HCT116 (cell line): Measurements from ENCODE around the gene LRRC75A. TPM values are rescaled to one million over a fixed set of nuclear protein-coding genes. Genes with fewer than 3 reads are reported as not detected.

ENCODE experiments used
- ATAC-seq: fragments of 200-7000 bp; cut with Tn5 transposase; 2 replicates; pipeline ENCODE4 v1.9.1; 2020; ENCODE audit warnings: mild to moderate bottlenecking, moderate library complexity
- BruUV-seq: library from RNA; stranded (reverse); fragments of 400-500 nt; replicated peaks from 2 replicates; lab custom pipeline; 2021; lab: Mats Ljungman, UMichigan
- CTCF ChIA-PET: fragments of 300-600 bp; sonication (Branson Sonifier 250); formaldehyde crosslinking; loops from one replicate; lab custom pipeline; 2021; ENCODE audit warnings: antibody characterized with exemption; lab: Charles Lee
- POLR2A ChIA-PET: fragments of 300-600, 350-600 bp; sonication (Branson Sonifier 250); formaldehyde crosslinking; loops from one replicate; lab custom pipeline; 2021; ENCODE audit warnings: antibody characterized with exemption; lab: Charles Lee
- RAD21 ChIA-PET, 2 experiments: fragments of 300-600 bp; sonication (Branson Sonifier 250); formaldehyde crosslinking; loops; one replicate each; lab custom pipeline; 2023; ENCODE audit warnings: low total read pairs in 2 of 2; ENCODE audit not compliant: uncharacterized antibody in 2 of 2, unreplicated experiment in 2 of 2, low non-redundant PET in 1 of 2; lab: Charles Lee
- DNase-seq: peaks from one replicate; pipeline ENCODE4 v3.0.0-alpha.2; 2010; ENCODE audit warnings: low read depth, low spot score
- H2AFZ ChIP-seq: fragments of 200-600 bp; shearing (Covaris generic), sonication (generic); 2 replicates; pipeline ENCODE4 v1.6.1; 2017; ENCODE audit warnings: low read depth, mixed run types, mixed read lengths, antibody characterized with exemption, low read length; ENCODE audit not compliant: poor library complexity, severe bottlenecking
- H3K27ac ChIP-seq: 2 replicates; pipeline ENCODE4 v1.5.1; 2012; ENCODE audit warnings: low read depth, low read length
- H3K27me3 ChIP-seq: fragments of 200-600 bp; sonication (generic); 2 replicates; pipeline ENCODE4 v1.6.1; 2016; ENCODE audit warnings: mixed run types, low read length, mixed read lengths; ENCODE audit not compliant: insufficient read depth
- H3K36me3 ChIP-seq, 2 experiments: fragments of 200-500 bp in 1 of 2; fragments of 200-600 bp in 1 of 2; sonication (Bioruptor generic) in 1 of 2; sonication (generic) in 1 of 2; 2 replicates each; pipeline versions ENCODE4 v1.5.1 to v1.6.1; 2014 to 2016; ENCODE audit warnings: low read length in 2 of 2, inconsistent platforms in 1 of 2, mixed read lengths in 1 of 2, mixed run types in 1 of 2; ENCODE audit not compliant: insufficient read depth in 2 of 2, control insufficient read depth in 1 of 2
- H3K4me1 ChIP-seq, 2 experiments: fragments of 200-600 bp in 1 of 2; sonication (generic) in 1 of 2; 2 replicates each; pipeline versions ENCODE4 v1.5.1 to v1.6.1; 2012 to 2017; ENCODE audit warnings: low read length in 2 of 2, inconsistent platforms in 1 of 2, mild to moderate bottlenecking in 1 of 2, mixed read lengths in 1 of 2, mixed run types in 1 of 2, moderate library complexity in 1 of 2; ENCODE audit not compliant: insufficient read depth in 2 of 2, control insufficient read depth in 1 of 2
- H3K4me2 ChIP-seq: fragments of 200-600 bp; sonication (generic); 2 replicates; pipeline ENCODE4 v1.6.1; 2017; ENCODE audit warnings: mixed run types, low read length, mixed read lengths
- H3K4me3 ChIP-seq, 2 experiments: fragments of 200-600 bp in 1 of 2; sonication (generic) in 1 of 2; replicated peaks in 1 of 2; 2 replicates each; pipeline ENCODE4 v1.5.1; 2011 to 2016; ENCODE audit warnings: low read length in 2 of 2, control low read depth in 1 of 2, low read depth in 1 of 2, mild to moderate bottlenecking in 1 of 2, mixed read lengths in 1 of 2, mixed run types in 1 of 2
- H3K79me2 ChIP-seq: fragments of 200-600 bp; sonication (generic); 2 replicates; pipeline ENCODE4 v1.6.1; 2017; ENCODE audit warnings: mild to moderate bottlenecking, mixed run types, low read length, moderate library complexity, mixed read lengths; ENCODE audit not compliant: insufficient read depth
- H3K9ac ChIP-seq: fragments of 200-600 bp; sonication (generic); 2 replicates; pipeline ENCODE4 v1.6.1; 2016; ENCODE audit warnings: low read length, mixed read lengths
- H3K9me2 ChIP-seq: fragments of 200-600 bp; sonication (generic), shearing (Covaris generic); 2 replicates; pipeline ENCODE4 v1.6.1; 2017; ENCODE audit warnings: mixed run types, mild to moderate bottlenecking, moderate library complexity; ENCODE audit not compliant: insufficient read depth
- H3K9me3 ChIP-seq, 2 experiments: fragments of 200-500 bp in 1 of 2; fragments of 200-600 bp in 1 of 2; sonication (Bioruptor generic) in 1 of 2; sonication (generic) in 1 of 2; 2 replicates each; pipeline ENCODE4 v1.6.1; 2014 to 2017; ENCODE audit warnings: low read length in 2 of 2, mixed read lengths in 2 of 2, inconsistent platforms in 1 of 2, low read depth in 1 of 2, mild to moderate bottlenecking in 1 of 2, mixed run types in 1 of 2, moderate library complexity in 1 of 2; ENCODE audit not compliant: control insufficient read depth in 1 of 2, insufficient read depth in 1 of 2
- H4K20me1 ChIP-seq: fragments of 200-600 bp; sonication (generic), shearing (Covaris generic); 2 replicates; pipeline ENCODE4 v1.6.1; 2017; ENCODE audit warnings: mixed run types, mild to moderate bottlenecking, moderate library complexity; ENCODE audit not compliant: insufficient read depth
- CBX3 ChIP-seq: IDR thresholded peaks from 2 replicates; pipeline ENCODE4 v1.6.1; 2012; ENCODE audit warnings: low read depth
- CEBPB ChIP-seq: IDR thresholded peaks from 2 replicates; pipeline ENCODE4 v1.6.1; 2012; ENCODE audit warnings: low read depth
- EGR1 ChIP-seq: IDR thresholded peaks from 2 replicates; pipeline ENCODE4 v1.6.1; 2012; ENCODE audit warnings: low read depth
- ELF1 ChIP-seq: IDR thresholded peaks from 2 replicates; pipeline ENCODE4 v1.6.1; 2012; ENCODE audit warnings: low read depth, borderline replicate concordance
- FOSL1 ChIP-seq: IDR thresholded peaks from 2 replicates; pipeline ENCODE4 v1.6.1; 2012; ENCODE audit warnings: low read depth
- JUND ChIP-seq: IDR thresholded peaks from 2 replicates; pipeline ENCODE4 v1.6.1; 2012
- POLR2A ChIP-seq: IDR thresholded peaks from 2 replicates; pipeline ENCODE4 v1.7.0; 2011; ENCODE audit warnings: borderline replicate concordance; ENCODE audit not compliant: insufficient read depth, insufficient read length; ENCODE audit errors: extremely low read depth
- POLR2AphosphoS5 ChIP-seq: IDR thresholded peaks from 2 replicates; pipeline ENCODE4 v1.6.1; 2011; ENCODE audit warnings: mild to moderate bottlenecking, low read depth, low read length, moderate library complexity
- REST ChIP-seq: IDR thresholded peaks from 2 replicates; pipeline ENCODE4 v1.6.1; 2012; ENCODE audit warnings: low read depth
- SP1 ChIP-seq: IDR thresholded peaks from 2 replicates; pipeline ENCODE4 v1.6.1; 2012; ENCODE audit warnings: low read depth
- SRF ChIP-seq: IDR thresholded peaks from 2 replicates; pipeline ENCODE4 v1.6.1; 2012; ENCODE audit warnings: low read depth
- TCF7L2 ChIP-seq: IDR thresholded peaks from 2 replicates; pipeline ENCODE4 v1.7.0; 2011; ENCODE audit warnings: borderline replicate concordance, inconsistent platforms; ENCODE audit not compliant: insufficient read depth, insufficient read length; ENCODE audit errors: extremely low read depth
- intact Hi-C: fragments of 100-400 bp; cut with micrococcal nuclease; formaldehyde crosslinking; loops from 2 replicates; pipeline ENCODE4 v1.10.0; 2022
- total RNA-seq: library from RNA; stranded (reverse); gene quantifications from one replicate; pipeline ENCODE4 v1.2.1, GENCODE V29; 2021; ENCODE audit not compliant: unreplicated experiment
- TF ChIP-seq, protein P1 (sequence below), 3 experiments: fragments of 200-600 bp in 1 of 3; sonication (generic) in 1 of 3; IDR thresholded peaks in 2 of 3; conservative IDR thresholded peaks in 1 of 3; 2 replicates each; pipeline ENCODE4 v1.5.1; 2012 to 2017; ENCODE audit warnings: low read depth in 2 of 3, low read length in 2 of 3, antibody characterized with exemption in 1 of 3, borderline replicate concordance in 1 of 3, control low read depth in 1 of 3, mild to moderate bottlenecking in 1 of 3, mixed read lengths in 1 of 3, mixed run types in 1 of 3, moderate library complexity in 1 of 3; ENCODE audit not compliant: insufficient read depth in 1 of 3

The LRRC75A gene
- total RNA-seq, 1 experiment from 2014 or later = 2.3 TPM

GRCh38 chr17:16455997-16456741 lies 35.8 kb downstream of the LRRC75A start:
- H3K9me2 ChIP-seq = no peaks in the 10 kb centered on the region
- no peaks in the 10 kb centered on the region for H3K79me2 ChIP-seq
- BruUV-seq = no TSS peak
- RAD21 ChIA-PET = no interaction called here
- no peaks in the 10 kb centered on the region for H4K20me1 ChIP-seq
- POLR2A ChIA-PET = no interaction called here
- H3K4me1 ChIP-seq = peaks cover 8 to 18% of the 10 kb centered on the region in 2 experiments; a peak in 3 of 4 replicates
- TF ChIP-seq FOSL1 (no peak), EGR1 (no peak), POLR2AphosphoS5 (0 out of 2 replicates have a peak, but pooled peaks have one; percentile 29)
- intact Hi-C loops = no loop called here
- no peak overlapping the region for H2AFZ ChIP-seq
- no peak overlapping the region for H3K4me2 ChIP-seq
- no peaks in the 10 kb centered on the region for H3K9me3 ChIP-seq
- H3K27ac ChIP-seq = no peak overlapping the region
- no peak overlapping the region for H3K9ac ChIP-seq
- CTCF ChIA-PET = interaction anchor here (1.6 kb wide), 1 partner anchor 65 kb away, joined by 4 read pairs; no protein-coding TSS in a partner anchor
- no peaks in the 10 kb centered on the region for H3K27me3 ChIP-seq
- ATAC-seq (no peak), DNase-seq (no peak)
- H3K4me3 ChIP-seq = no peak overlapping the region
- H3K36me3 ChIP-seq = peaks cover 0 to 2% of the 10 kb centered on the region in 2 experiments; a peak in 1 of 4 replicates

GRCh38 chr17:16453493-16453851 lies 38.5 kb downstream of the LRRC75A start:
- Histone ChIP-seq H3K9ac (no peak overlapping the region), H3K4me2 (no peak overlapping the region), H3K27me3 (no peaks in the 10 kb centered on the region), H2AFZ (no peak overlapping the region), H3K27ac (no peak overlapping the region), H4K20me1 (no peaks in the 10 kb centered on the region), H3K79me2 (0 out of 2 replicates have a peak, but pooled peaks cover 9% of the 10 kb centered on the region), H3K9me2 (no peaks in the 10 kb centered on the region), H3K4me3 (no peak overlapping the region), H3K9me3 (no peaks in the 10 kb centered on the region), H3K36me3 (peaks cover 4 to 8% of the 10 kb centered on the region in 2 experiments; a peak in 2 of 4 replicates), H3K4me1 (peaks cover 0 to 5% of the 10 kb centered on the region in 2 experiments; a peak in 1 of 4 replicates)
- no TSS peak for BruUV-seq
- POLR2A ChIA-PET = interaction anchor here (1.5 to 1.8 kb wide), 2 partner anchors 9 to 12 kb away, joined by 3 to 4 read pairs; no protein-coding TSS in a partner anchor
- ATAC-seq (no peak), DNase-seq (no peak)
- RAD21 ChIA-PET = interaction anchor here in 1 of 2 experiments (0.9 kb wide), 1 partner anchor 68 kb away, joined by 3 read pairs; no protein-coding TSS in a partner anchor
- CTCF ChIA-PET = interaction anchor here (0.7 to 5.2 kb wide), 5 partner anchors 10 to 68 kb away, joined by 3 to 43 read pairs (median 5); no protein-coding TSS in a partner anchor
- intact Hi-C loops = loop anchor here (1.0 kb wide), 1 partner anchor 68 kb away; no protein-coding TSS in a partner anchor
- no peak for TF ChIP-seq FOSL1
- TF ChIP-seq, protein P1, sequence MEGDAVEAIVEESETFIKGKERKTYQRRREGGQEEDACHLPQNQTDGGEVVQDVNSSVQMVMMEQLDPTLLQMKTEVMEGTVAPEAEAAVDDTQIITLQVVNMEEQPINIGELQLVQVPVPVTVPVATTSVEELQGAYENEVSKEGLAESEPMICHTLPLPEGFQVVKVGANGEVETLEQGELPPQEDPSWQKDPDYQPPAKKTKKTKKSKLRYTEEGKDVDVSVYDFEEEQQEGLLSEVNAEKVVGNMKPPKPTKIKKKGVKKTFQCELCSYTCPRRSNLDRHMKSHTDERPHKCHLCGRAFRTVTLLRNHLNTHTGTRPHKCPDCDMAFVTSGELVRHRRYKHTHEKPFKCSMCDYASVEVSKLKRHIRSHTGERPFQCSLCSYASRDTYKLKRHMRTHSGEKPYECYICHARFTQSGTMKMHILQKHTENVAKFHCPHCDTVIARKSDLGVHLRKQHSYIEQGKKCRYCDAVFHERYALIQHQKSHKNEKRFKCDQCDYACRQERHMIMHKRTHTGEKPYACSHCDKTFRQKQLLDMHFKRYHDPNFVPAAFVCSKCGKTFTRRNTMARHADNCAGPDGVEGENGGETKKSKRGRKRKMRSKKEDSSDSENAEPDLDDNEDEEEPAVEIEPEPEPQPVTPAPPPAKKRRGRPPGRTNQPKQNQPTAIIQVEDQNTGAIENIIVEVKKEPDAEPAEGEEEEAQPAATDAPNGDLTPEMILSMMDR (IDR thresholded peaks at IDR 0.05 in 2 of 3, conservative IDR thresholded peaks at IDR 0.05 in 1 of 3; ENCODE audit: borderline replicate concordance in 1 of 3, insufficient read depth in 1 of 3, low read depth in 2 of 3, low read length in 2 of 3) = no peak
- TF ChIP-seq POLR2A = no peak
- no peak for TF ChIP-seq CEBPB
- TF ChIP-seq TCF7L2 = no peak
- TF ChIP-seq EGR1 = no peak
- TF ChIP-seq POLR2AphosphoS5 = no peak; the same call in 1 of the 2 replicates
- TF ChIP-seq SRF = no peak
- TF ChIP-seq JUND = no peak
- no peak for TF ChIP-seq CBX3
- TF ChIP-seq REST = no peak
- no peak for TF ChIP-seq SP1
- no peak for TF ChIP-seq ELF1
